Measurements from ENCODE around the gene CD69. TPM values are rescaled to one million over a fixed set of nuclear protein-coding genes. Genes with fewer than 3 reads are reported as not detected.

Gene CD69
- total RNA-seq, 1 experiment from 2014 or later: not detected

DNA sequence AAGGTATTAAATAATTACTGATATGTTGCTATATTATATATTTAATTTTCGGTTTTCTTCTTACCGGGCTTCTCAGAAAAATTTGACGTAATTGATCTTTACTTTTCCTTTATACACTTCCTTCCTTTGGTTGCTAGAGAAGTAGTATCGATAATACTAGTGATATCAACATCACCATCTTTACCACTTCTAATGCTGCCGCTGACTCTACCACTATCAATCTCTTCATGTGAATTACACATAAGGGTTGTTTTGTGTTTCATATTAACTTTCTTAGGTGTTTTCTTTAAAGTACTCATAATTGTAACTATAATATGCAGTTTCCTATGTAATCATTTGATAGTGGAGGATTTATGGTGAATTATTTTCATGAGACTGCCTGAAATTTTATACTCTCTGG is 35.6 kb upstream of the CD69 start:
- no peak for DNase-seq
- no TSS peak for BruUV-seq (replicated peaks)
- Mint-ChIP-seq H3K9me3 (ENCODE audit: unreplicated experiment) (no peaks in the 10 kb centered on the region), H3K4me1 (ENCODE audit: low read depth, unreplicated experiment) (no peaks in the 10 kb centered on the region), H3K27me3 (ENCODE audit: insufficient read depth, unreplicated experiment) (peaks cover 12% of the 10 kb centered on the region), H3K27ac (ENCODE audit: unreplicated experiment) (no peak overlapping the region), H3K36me3 (ENCODE audit: insufficient read depth, unreplicated experiment) (no peaks in the 10 kb centered on the region), H3K4me3 (ENCODE audit: unreplicated experiment) (no peak overlapping the region)
- TF ChIP-seq, protein P1, sequence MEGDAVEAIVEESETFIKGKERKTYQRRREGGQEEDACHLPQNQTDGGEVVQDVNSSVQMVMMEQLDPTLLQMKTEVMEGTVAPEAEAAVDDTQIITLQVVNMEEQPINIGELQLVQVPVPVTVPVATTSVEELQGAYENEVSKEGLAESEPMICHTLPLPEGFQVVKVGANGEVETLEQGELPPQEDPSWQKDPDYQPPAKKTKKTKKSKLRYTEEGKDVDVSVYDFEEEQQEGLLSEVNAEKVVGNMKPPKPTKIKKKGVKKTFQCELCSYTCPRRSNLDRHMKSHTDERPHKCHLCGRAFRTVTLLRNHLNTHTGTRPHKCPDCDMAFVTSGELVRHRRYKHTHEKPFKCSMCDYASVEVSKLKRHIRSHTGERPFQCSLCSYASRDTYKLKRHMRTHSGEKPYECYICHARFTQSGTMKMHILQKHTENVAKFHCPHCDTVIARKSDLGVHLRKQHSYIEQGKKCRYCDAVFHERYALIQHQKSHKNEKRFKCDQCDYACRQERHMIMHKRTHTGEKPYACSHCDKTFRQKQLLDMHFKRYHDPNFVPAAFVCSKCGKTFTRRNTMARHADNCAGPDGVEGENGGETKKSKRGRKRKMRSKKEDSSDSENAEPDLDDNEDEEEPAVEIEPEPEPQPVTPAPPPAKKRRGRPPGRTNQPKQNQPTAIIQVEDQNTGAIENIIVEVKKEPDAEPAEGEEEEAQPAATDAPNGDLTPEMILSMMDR (IDR thresholded peaks at IDR 0.05; ENCODE audit: insufficient read depth in 1 of 2, low read depth in 1 of 2, low read length in 1 of 2, severe bottlenecking in 1 of 2, unreplicated experiment in 1 of 2): no peak
- H3K4me1 ChIP-seq: no peaks in the 10 kb centered on the region
- no peaks in the 10 kb centered on the region for H3K27me3 ChIP-seq (replicated peaks; ENCODE audit: control insufficient read depth, insufficient read depth, low read length)
- POLR2A ChIA-PET: no interaction called here
- H3K4me3 ChIP-seq (ENCODE audit: low read depth, low read length): no peak overlapping the region
- no peaks in the 10 kb centered on the region for H3K36me3 ChIP-seq (ENCODE audit: control insufficient read depth, insufficient read depth, low read length)
- intact Hi-C loops (cut with micrococcal nuclease; ENCODE audit: unreplicated experiment): no loop called here
- CTCF ChIA-PET: interaction anchor here (0.6 kb wide), 1 partner anchor 131 kb away, joined by 7 read pairs; no protein-coding TSS in a partner anchor
- no peaks in the 10 kb centered on the region for H3K9me3 ChIP-seq

DNA sequence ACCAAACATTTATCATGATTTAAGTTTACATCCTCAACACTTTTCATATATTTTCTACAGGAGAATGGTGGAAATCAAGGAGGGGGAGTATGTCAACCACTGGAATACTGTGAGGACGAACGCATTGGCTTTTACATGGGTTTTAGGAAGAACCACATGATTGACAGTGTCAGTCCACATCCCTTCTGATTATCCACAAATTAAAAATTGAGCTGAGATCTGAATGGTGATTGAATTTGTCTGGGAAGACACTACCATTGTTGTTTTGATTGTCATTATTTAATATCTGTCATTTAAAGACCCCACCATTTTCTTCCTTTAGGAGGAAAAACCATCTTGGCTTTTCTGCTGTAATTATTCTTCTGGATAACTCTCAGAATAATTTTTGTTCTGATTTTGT is 35.2 kb upstream of the CD69 start:
- Histone ChIP-seq H3K36me3 (ENCODE audit: control insufficient read depth, insufficient read depth, low read length) (no peaks in the 10 kb centered on the region), H3K4me3 (ENCODE audit: low read depth, low read length) (no peak overlapping the region), H3K4me1 (no peaks in the 10 kb centered on the region), H3K27me3 (replicated peaks; ENCODE audit: control insufficient read depth, insufficient read depth, low read length) (no peaks in the 10 kb centered on the region), H3K9me3 (no peaks in the 10 kb centered on the region)
- Mint-ChIP-seq H3K27me3 (ENCODE audit: insufficient read depth, unreplicated experiment) (peaks cover 12% of the 10 kb centered on the region), H3K36me3 (ENCODE audit: insufficient read depth, unreplicated experiment) (no peaks in the 10 kb centered on the region), H3K9me3 (ENCODE audit: unreplicated experiment) (no peaks in the 10 kb centered on the region), H3K4me1 (ENCODE audit: low read depth, unreplicated experiment) (no peaks in the 10 kb centered on the region), H3K4me3 (ENCODE audit: unreplicated experiment) (no peak overlapping the region), H3K27ac (ENCODE audit: unreplicated experiment) (no peak overlapping the region)
- CTCF ChIA-PET: no interaction called here
- DNase-seq: no peak
- intact Hi-C loops (cut with micrococcal nuclease; ENCODE audit: unreplicated experiment): no loop called here
- no TSS peak for BruUV-seq (replicated peaks)
- TF ChIP-seq, protein P1 (IDR thresholded peaks at IDR 0.05; ENCODE audit: insufficient read depth in 1 of 2, low read depth in 1 of 2, low read length in 1 of 2, severe bottlenecking in 1 of 2, unreplicated experiment in 1 of 2): no peak
- POLR2A ChIA-PET: no interaction called here

DNA sequence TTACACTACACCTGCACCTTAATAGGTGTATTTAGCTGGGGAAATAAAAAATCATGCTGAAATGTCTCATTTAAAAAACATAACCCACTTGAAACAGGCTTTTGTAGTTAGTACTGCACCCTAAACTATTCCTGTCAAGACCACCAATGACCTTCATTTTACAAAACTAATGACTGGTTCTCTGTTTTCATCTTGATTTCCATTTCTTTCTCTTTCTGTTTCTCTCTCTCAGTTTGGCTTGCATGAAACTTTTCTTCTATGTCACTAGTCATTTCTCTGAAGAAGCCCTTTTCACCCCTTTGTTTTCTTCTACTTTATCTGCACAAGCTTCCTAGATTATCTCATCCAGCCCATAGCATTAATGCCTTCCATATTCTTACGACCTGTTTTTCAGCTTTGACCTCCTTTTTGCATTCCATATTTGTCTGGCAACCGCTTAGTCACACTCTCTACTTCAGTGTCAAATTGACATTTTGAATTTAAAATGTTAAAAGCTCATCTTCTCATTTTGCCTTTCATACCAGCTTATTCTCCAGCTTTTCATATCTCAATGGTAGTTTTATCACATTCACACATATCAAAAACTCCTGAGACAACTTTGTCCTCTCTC is 33.9 kb upstream of the CD69 start:
- TF ChIP-seq, protein P1 (IDR thresholded peaks at IDR 0.05; ENCODE audit: insufficient read depth in 1 of 2, low read depth in 1 of 2, low read length in 1 of 2, severe bottlenecking in 1 of 2, unreplicated experiment in 1 of 2): no peak
- Histone ChIP-seq H3K27me3 (replicated peaks; ENCODE audit: control insufficient read depth, insufficient read depth, low read length) (no peaks in the 10 kb centered on the region), H3K9me3 (no peaks in the 10 kb centered on the region; the same call in 1 of the 2 replicates), H3K4me1 (no peaks in the 10 kb centered on the region), H3K36me3 (ENCODE audit: control insufficient read depth, insufficient read depth, low read length) (no peaks in the 10 kb centered on the region), H3K4me3 (ENCODE audit: low read depth, low read length) (no peak overlapping the region)
- ChIA-PET POLR2A (no interaction called here), CTCF (interaction anchor here (0.6 to 1.3 kb wide), 2 partner anchors 44 to 348 kb away, joined by 3 to 4 read pairs; no protein-coding TSS in a partner anchor)
- no peak overlapping the region for H3K27ac Mint-ChIP-seq (ENCODE audit: unreplicated experiment)
- intact Hi-C loops (cut with micrococcal nuclease; ENCODE audit: unreplicated experiment): no loop called here
- H3K9me3 Mint-ChIP-seq (ENCODE audit: unreplicated experiment): no peaks in the 10 kb centered on the region
- BruUV-seq (replicated peaks): no TSS peak
- DNase-seq: no peak
- H3K4me3 Mint-ChIP-seq (ENCODE audit: unreplicated experiment): no peak overlapping the region
- no peaks in the 10 kb centered on the region for H3K36me3 Mint-ChIP-seq (ENCODE audit: insufficient read depth, unreplicated experiment)
- H3K4me1 Mint-ChIP-seq (ENCODE audit: low read depth, unreplicated experiment): no peaks in the 10 kb centered on the region
- H3K27me3 Mint-ChIP-seq (ENCODE audit: insufficient read depth, unreplicated experiment): peaks cover 12% of the 10 kb centered on the region

Data from Caco-2 (cell line).